SK-N-SH (cell line): ENCODE data around the gene MYOD1. TPM values are rescaled to one million over a fixed set of nuclear protein-coding genes. Genes with fewer than 3 reads are reported as not detected.
A peak's percentile ranks its signal among the peaks of the same experiment; 100 is the strongest.

Experiments
- CTCF ChIA-PET: fragments of 300-600, 350-600 bp; formaldehyde crosslinking; extraction: SDS; loops from one replicate; lab custom pipeline; 2021; lab: Yijun Ruan, JAX
- POLR2A ChIA-PET: fragments of 350-600 bp; sonication (Branson Sonifier 250); formaldehyde crosslinking; extraction: SDS; loops from one replicate; lab custom pipeline; 2020; ENCODE audit warnings: antibody characterized with exemption, inconsistent platforms; lab: Yijun Ruan, JAX
- DNase-seq: peaks from one replicate; pipeline ENCODE4 v3.0.0; 2012
- H2AFZ ChIP-seq: fragments of 200-600 bp; sonication (generic); 2 replicates; pipeline ENCODE4 v1.8.1; 2016; ENCODE audit warnings: antibody characterized with exemption, mild to moderate bottlenecking, low read depth
- H3F3A ChIP-seq: fragments of 200-600 bp; sonication (generic); replicated peaks from 2 replicates; pipeline ENCODE3; 2016; ENCODE audit warnings: antibody characterized with exemption, mild to moderate bottlenecking; ENCODE audit not compliant: insufficient read depth
- H3K27ac ChIP-seq, 2 experiments: fragments of 200-500 bp in 1 of 2; fragments of 200-600 bp in 1 of 2; sonication (Bioruptor generic) in 1 of 2; sonication (generic), shearing (Covaris generic) in 1 of 2; 2 replicates each; pipeline versions ENCODE4 v1.5.1 to v1.6.1; 2014 to 2016; ENCODE audit warnings: low read depth in 2 of 2, inconsistent platforms in 1 of 2, low read length in 1 of 2, mild to moderate bottlenecking in 1 of 2, mixed read lengths in 1 of 2
- H3K27me3 ChIP-seq: fragments of 200-600 bp; sonication (generic), shearing (Covaris generic); 2 replicates; pipeline ENCODE4 v1.6.1; 2016; ENCODE audit warnings: mixed run types; ENCODE audit not compliant: insufficient read depth
- H3K36me3 ChIP-seq, 2 experiments: fragments of 200-500 bp in 1 of 2; fragments of 200-600 bp in 1 of 2; sonication (Bioruptor generic) in 1 of 2; sonication (generic) in 1 of 2; replicated peaks in 1 of 2; 2 replicates each; pipeline versions ENCODE3 to v1.5.1; 2014 to 2016; ENCODE audit warnings: low read length in 1 of 2, mild to moderate bottlenecking in 1 of 2; ENCODE audit not compliant: insufficient read depth in 2 of 2, control insufficient read depth in 1 of 2
- H3K4me1 ChIP-seq, 2 experiments: fragments of 200-500 bp in 1 of 2; fragments of 200-600 bp in 1 of 2; sonication (Bioruptor generic) in 1 of 2; sonication (generic), shearing (Covaris generic) in 1 of 2; 2 replicates each; pipeline versions ENCODE4 v1.5.1 to v1.6.1; 2014 to 2016; ENCODE audit warnings: low read depth in 1 of 2, low read length in 1 of 2, mixed run types in 1 of 2; ENCODE audit not compliant: insufficient read depth in 2 of 2, control insufficient read depth in 1 of 2
- H3K4me2 ChIP-seq: fragments of 200-600 bp; sonication (generic), shearing (Covaris generic); 2 replicates; pipeline ENCODE4 v1.6.1; 2017; ENCODE audit warnings: mixed run types
- H3K4me3 ChIP-seq, 2 experiments: fragments of 200-500 bp in 1 of 2; fragments of 200-600 bp in 1 of 2; sonication (Bioruptor generic) in 1 of 2; sonication (generic), shearing (Covaris generic) in 1 of 2; 2 replicates each; pipeline versions ENCODE4 v1.5.1 to v1.8.1; 2014 to 2016; ENCODE audit warnings: low read depth in 2 of 2, inconsistent platforms in 1 of 2, low read length in 1 of 2, mild to moderate bottlenecking in 1 of 2, mixed read lengths in 1 of 2, moderate library complexity in 1 of 2
- H3K79me2 ChIP-seq: fragments of 200-600 bp; sonication (generic); 2 replicates; pipeline ENCODE4 v1.8.1; 2017; ENCODE audit warnings: mild to moderate bottlenecking; ENCODE audit not compliant: insufficient read depth
- H3K9ac ChIP-seq: fragments of 200-600 bp; sonication (generic); 2 replicates; pipeline ENCODE4 v1.6.1; 2017; ENCODE audit warnings: mixed run types
- H3K9me2 ChIP-seq: fragments of 200-600 bp; sonication (generic); 2 replicates; pipeline ENCODE4 v1.6.1; 2017; ENCODE audit warnings: mixed run types
- H3K9me3 ChIP-seq: fragments of 200-600 bp; sonication (generic); 2 replicates; pipeline ENCODE4 v1.6.1; 2017; ENCODE audit warnings: mixed run types, mild to moderate bottlenecking, moderate library complexity
- H4K20me1 ChIP-seq: fragments of 200-600 bp; sonication (generic); 2 replicates; pipeline ENCODE4 v1.6.1; 2017; ENCODE audit warnings: mild to moderate bottlenecking, mixed run types; ENCODE audit not compliant: insufficient read depth
- CHD2 ChIP-seq: fragments of 150-350 bp; IDR thresholded peaks from 2 replicates; pipeline ENCODE4 v1.6.1; 2018; ENCODE audit warnings: low read length; ENCODE audit not compliant: partially characterized antibody
- CTCF ChIP-seq: fragments of 200-600 bp; sonication (generic); IDR thresholded peaks from 2 replicates; pipeline ENCODE4 v1.6.1; 2017; ENCODE audit warnings: antibody characterized with exemption, mild to moderate bottlenecking, moderate library complexity
- ELF1 ChIP-seq: IDR thresholded peaks from 2 replicates; pipeline ENCODE4 v1.4.0; 2012
- EP300 ChIP-seq, 2 experiments: IDR thresholded peaks; 2 replicates each; pipeline versions ENCODE4 v1.4.0 to v1.6.1; 2012; ENCODE audit warnings: borderline replicate concordance in 1 of 2, low read depth in 1 of 2, low read length in 1 of 2
- EZH2phosphoT487 ChIP-seq: fragments of 200-600 bp; sonication (generic); IDR thresholded peaks from 2 replicates; pipeline ENCODE4 v1.6.1; 2017; ENCODE audit warnings: low read depth, mixed run types, mild to moderate bottlenecking, antibody characterized with exemption, moderate library complexity, borderline replicate concordance
- FOXJ3 ChIP-seq: sonication (generic); formaldehyde crosslinking; IDR thresholded peaks from 2 replicates; pipeline ENCODE4 v1.5.1; 2020; ENCODE audit warnings: mild to moderate bottlenecking, missing genetic modification reagents
- FOXM1 ChIP-seq: IDR thresholded peaks from 2 replicates; pipeline ENCODE4 v1.4.0; 2012; ENCODE audit warnings: low read depth, mild to moderate bottlenecking
- GABPA ChIP-seq: IDR thresholded peaks from 2 replicates; pipeline ENCODE4 v1.4.0; 2012; ENCODE audit warnings: low read depth, mild to moderate bottlenecking
- GATA2 ChIP-seq: sonication (generic); formaldehyde crosslinking; IDR thresholded peaks from 2 replicates; pipeline ENCODE4 v1.5.0; 2020; ENCODE audit warnings: mild to moderate bottlenecking, missing genetic modification reagents
- MAX ChIP-seq: IDR thresholded peaks from 2 replicates; pipeline ENCODE4 v1.4.0; 2012; ENCODE audit warnings: low read depth
- MXI1 ChIP-seq: IDR thresholded peaks from 2 replicates; pipeline ENCODE4 v1.6.1; 2012; ENCODE audit warnings: mild to moderate bottlenecking, low read depth, low read length, improper control_type of control experiment
- NFIC ChIP-seq: IDR thresholded peaks from 2 replicates; pipeline ENCODE4 v1.4.0; 2012; ENCODE audit warnings: borderline replicate concordance
- NRF1 ChIP-seq: IDR thresholded peaks from 2 replicates; pipeline ENCODE4 v1.6.1; 2012; ENCODE audit warnings: low read depth, mild to moderate bottlenecking, low read length
- POLR2AphosphoS5 ChIP-seq: IDR thresholded peaks from 2 replicates; pipeline ENCODE4 v1.6.1; 2012; ENCODE audit warnings: low read depth, low read length
- RCOR1 ChIP-seq: fragments of 150-350 bp; IDR thresholded peaks from 2 replicates; pipeline ENCODE4 v1.6.1; 2017; ENCODE audit warnings: antibody characterized with exemption, low read length
- RFX5 ChIP-seq: IDR thresholded peaks from 2 replicates; pipeline ENCODE4 v1.6.1; 2012; ENCODE audit warnings: mild to moderate bottlenecking, improper control_type of control experiment, low read length
- SMC3 ChIP-seq: IDR thresholded peaks from 2 replicates; pipeline ENCODE4 v1.6.1; 2012; ENCODE audit warnings: low read depth, low read length, improper control_type of control experiment
- TCF12 ChIP-seq: IDR thresholded peaks from 2 replicates; pipeline ENCODE4 v1.4.0; 2012
- TEAD4 ChIP-seq: IDR thresholded peaks from 2 replicates; pipeline ENCODE4 v1.4.0; 2012; ENCODE audit warnings: mild to moderate bottlenecking, borderline replicate concordance; ENCODE audit not compliant: insufficient read depth
- YY1 ChIP-seq: IDR thresholded peaks from 2 replicates; pipeline ENCODE4 v1.4.0; 2012; ENCODE audit warnings: low read depth, mild to moderate bottlenecking
- ZBTB33 ChIP-seq: IDR thresholded peaks from 2 replicates; pipeline ENCODE4 v1.4.0; 2012; ENCODE audit warnings: low read depth, borderline replicate concordance
- WGBS: methylation state at CpG from one replicate; pipeline ENCODE4 v1.1.6; 2017; ENCODE audit warnings: low lambda C conversion rate; 5-methylcytosine and 5-hydroxymethylcytosine counted together
- polyA plus RNA-seq, 3 experiments: library from polyadenylated mRNA; depleted of rRNA; stranded (reverse); fragments of >200 nt; gene quantifications; 2 replicates each; pipeline ENCODE4 v1.2.3, GENCODE V29; 2012
- TF ChIP-seq, protein P1 (sequence below): fragments of 150-350 bp; IDR thresholded peaks from 2 replicates; pipeline ENCODE4 v1.6.1; 2016; ENCODE audit warnings: mild to moderate bottlenecking, low read depth, low read length
- TF ChIP-seq, protein P2 (sequence below): IDR thresholded peaks from 2 replicates; pipeline ENCODE4 v1.6.1; 2012; ENCODE audit warnings: mild to moderate bottlenecking, low read depth, low read length, moderate library complexity

Gene MYOD1
- polyA plus RNA-seq, 1 of the 3 experiments (the other 2 are of a cell fraction), result not detected

GRCh38 chr11:17684550-17684949 lies 34.8 kb upstream of the MYOD1 start (continued):
- no peak for TF ChIP-seq GATA2 (CRISPR knock-in tag)
- TF ChIP-seq CTCF, result no peak

DNA sequence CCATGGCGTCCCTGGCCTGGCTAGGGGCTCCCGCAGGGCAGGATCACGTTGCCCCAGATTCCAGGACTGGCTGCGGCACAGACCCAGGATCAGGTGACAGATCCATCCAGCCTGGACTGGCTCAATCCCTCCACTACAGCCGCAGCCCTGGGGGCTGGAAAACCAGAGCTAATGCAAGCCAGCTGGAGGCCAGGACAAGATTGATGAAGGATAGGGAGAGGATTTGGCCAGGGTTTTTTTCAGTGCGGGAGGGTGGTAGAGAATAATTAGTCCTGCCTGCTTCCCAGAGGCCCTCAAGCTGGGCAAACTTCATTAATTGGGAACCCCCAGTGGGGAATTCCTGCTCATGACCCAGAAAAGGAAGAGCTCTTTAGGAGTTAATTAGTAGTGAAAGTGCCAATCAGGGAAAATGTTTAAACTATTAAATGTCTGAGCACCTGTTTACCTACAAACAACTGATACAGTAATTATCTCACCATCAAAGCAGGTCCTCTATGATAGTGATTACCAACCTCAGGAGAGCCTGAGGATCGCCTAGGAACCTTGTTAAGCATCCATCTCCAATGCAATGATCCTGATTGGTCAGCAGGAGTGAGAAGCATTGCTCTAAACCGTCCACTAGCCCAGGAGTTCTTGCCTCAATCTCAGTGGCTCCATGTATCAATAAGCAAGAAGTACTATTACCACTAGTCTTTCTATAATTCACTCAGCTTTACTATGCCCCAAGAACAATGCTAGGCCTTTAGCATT lies 33.0 kb upstream of the MYOD1 start:
- WGBS, result 10% methylated on average over 5 of the region's 8 CpGs
- Histone ChIP-seq H3K4me2 (no peak overlapping the region), H3K9me2 (no peaks in the 10 kb centered on the region), H3K9ac (no peak overlapping the region), H3K9me3 (no peaks in the 10 kb centered on the region), H2AFZ (no peak overlapping the region), H3K4me1 (peaks cover 0 to 11% of the 10 kb centered on the region in 2 experiments; a peak in 1 of 4 replicates), H3F3A (peaks cover 9% of the 10 kb centered on the region), H3K4me3 (no peak overlapping the region), H3K36me3 (no peaks in the 10 kb centered on the region), H3K27me3 (no peaks in the 10 kb centered on the region), H3K79me2 (no peaks in the 10 kb centered on the region), H4K20me1 (no peaks in the 10 kb centered on the region), H3K27ac (no peak overlapping the region; a peak in 1 of 4 replicates)
- CTCF ChIA-PET, result interaction anchor here (0.8 to 1.8 kb wide), 9 partner anchors 10 to 108 kb away, joined by 3 to 10 read pairs (median 4); no protein-coding TSS in a partner anchor
- POLR2A ChIA-PET, result no interaction called here
- peak; percentile 89 for DNase-seq
- TF ChIP-seq MXI1, result peak; percentile 32; the same call in 1 of the 2 replicates
- TF ChIP-seq FOXJ3, result peak; percentile 76
- TF ChIP-seq POLR2AphosphoS5, result peak; percentile 71
- TF ChIP-seq EZH2phosphoT487, result no peak
- TF ChIP-seq RCOR1, result peak; percentile 99
- TF ChIP-seq YY1, result no peak
- no peak for TF ChIP-seq NRF1
- TF ChIP-seq, protein P1, sequence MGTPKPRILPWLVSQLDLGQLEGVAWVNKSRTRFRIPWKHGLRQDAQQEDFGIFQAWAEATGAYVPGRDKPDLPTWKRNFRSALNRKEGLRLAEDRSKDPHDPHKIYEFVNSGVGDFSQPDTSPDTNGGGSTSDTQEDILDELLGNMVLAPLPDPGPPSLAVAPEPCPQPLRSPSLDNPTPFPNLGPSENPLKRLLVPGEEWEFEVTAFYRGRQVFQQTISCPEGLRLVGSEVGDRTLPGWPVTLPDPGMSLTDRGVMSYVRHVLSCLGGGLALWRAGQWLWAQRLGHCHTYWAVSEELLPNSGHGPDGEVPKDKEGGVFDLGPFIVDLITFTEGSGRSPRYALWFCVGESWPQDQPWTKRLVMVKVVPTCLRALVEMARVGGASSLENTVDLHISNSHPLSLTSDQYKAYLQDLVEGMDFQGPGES, result no peak
- TF ChIP-seq, protein P2, sequence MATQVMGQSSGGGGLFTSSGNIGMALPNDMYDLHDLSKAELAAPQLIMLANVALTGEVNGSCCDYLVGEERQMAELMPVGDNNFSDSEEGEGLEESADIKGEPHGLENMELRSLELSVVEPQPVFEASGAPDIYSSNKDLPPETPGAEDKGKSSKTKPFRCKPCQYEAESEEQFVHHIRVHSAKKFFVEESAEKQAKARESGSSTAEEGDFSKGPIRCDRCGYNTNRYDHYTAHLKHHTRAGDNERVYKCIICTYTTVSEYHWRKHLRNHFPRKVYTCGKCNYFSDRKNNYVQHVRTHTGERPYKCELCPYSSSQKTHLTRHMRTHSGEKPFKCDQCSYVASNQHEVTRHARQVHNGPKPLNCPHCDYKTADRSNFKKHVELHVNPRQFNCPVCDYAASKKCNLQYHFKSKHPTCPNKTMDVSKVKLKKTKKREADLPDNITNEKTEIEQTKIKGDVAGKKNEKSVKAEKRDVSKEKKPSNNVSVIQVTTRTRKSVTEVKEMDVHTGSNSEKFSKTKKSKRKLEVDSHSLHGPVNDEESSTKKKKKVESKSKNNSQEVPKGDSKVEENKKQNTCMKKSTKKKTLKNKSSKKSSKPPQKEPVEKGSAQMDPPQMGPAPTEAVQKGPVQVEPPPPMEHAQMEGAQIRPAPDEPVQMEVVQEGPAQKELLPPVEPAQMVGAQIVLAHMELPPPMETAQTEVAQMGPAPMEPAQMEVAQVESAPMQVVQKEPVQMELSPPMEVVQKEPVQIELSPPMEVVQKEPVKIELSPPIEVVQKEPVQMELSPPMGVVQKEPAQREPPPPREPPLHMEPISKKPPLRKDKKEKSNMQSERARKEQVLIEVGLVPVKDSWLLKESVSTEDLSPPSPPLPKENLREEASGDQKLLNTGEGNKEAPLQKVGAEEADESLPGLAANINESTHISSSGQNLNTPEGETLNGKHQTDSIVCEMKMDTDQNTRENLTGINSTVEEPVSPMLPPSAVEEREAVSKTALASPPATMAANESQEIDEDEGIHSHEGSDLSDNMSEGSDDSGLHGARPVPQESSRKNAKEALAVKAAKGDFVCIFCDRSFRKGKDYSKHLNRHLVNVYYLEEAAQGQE, result no peak
- TF ChIP-seq MAX, result no peak
- TF ChIP-seq TEAD4, result no peak
- TF ChIP-seq TCF12, result peak; percentile 90
- no peak for TF ChIP-seq RFX5
- no peak for TF ChIP-seq ZBTB33
- TF ChIP-seq EP300 (IDR thresholded peaks at IDR 0.05; ENCODE audit: borderline replicate concordance in 1 of 2, low read depth in 1 of 2, low read length in 1 of 2), result peak; percentile 25 to 93; a peak in 3 of 4 replicates
- no peak for TF ChIP-seq GABPA
- TF ChIP-seq NFIC, result peak; percentile 39; the same call in 1 of the 2 replicates
- no peak for TF ChIP-seq SMC3
- peak; percentile 88 for TF ChIP-seq CHD2
- TF ChIP-seq ELF1, result no peak
- no peak for TF ChIP-seq FOXM1
